Adipocyte (in vitro differentiated cells): ENCODE results near the gene CACNB2.

Experiments used
- DNase-seq: peaks from one replicate; pipeline ENCODE4 v3.0.0-alpha.2; 2015; ENCODE audit warnings: low read depth
- H3K27me3 ChIP-seq: replicated peaks from 2 replicates; pipeline ENCODE4 v1.7.0; 2013; ENCODE audit warnings: mild to moderate bottlenecking, low read length, moderate library complexity; ENCODE audit not compliant: control insufficient read depth, insufficient read depth
- H3K36me3 ChIP-seq: 2 replicates; pipeline ENCODE4 v1.7.0; 2013; ENCODE audit warnings: low read length, mild to moderate bottlenecking, moderate library complexity; ENCODE audit not compliant: control insufficient read depth, insufficient read depth, severe bottlenecking
- H3K4me1 ChIP-seq: 2 replicates; pipeline ENCODE4 v1.7.0; 2013; ENCODE audit warnings: mild to moderate bottlenecking, low read length, moderate library complexity; ENCODE audit not compliant: control insufficient read depth, insufficient read depth
- H3K4me3 ChIP-seq: 2 replicates; pipeline ENCODE4 v1.7.0; 2013; ENCODE audit warnings: mild to moderate bottlenecking, low read length, moderate library complexity
- H3K9ac ChIP-seq: 2 replicates; pipeline ENCODE4 v1.7.0; 2013; ENCODE audit warnings: mild to moderate bottlenecking, low read length, moderate library complexity
- H3K9me3 ChIP-seq: 2 replicates; pipeline ENCODE4 v1.7.0; 2013; ENCODE audit warnings: mild to moderate bottlenecking, low read length, moderate library complexity; ENCODE audit not compliant: control insufficient read depth

The CACNB2 gene

GRCh38 chr10:18216482-18216881, 76.3 kb downstream of the CACNB2 start:
- DNase-seq = peak; percentile 73
- H3K36me3 ChIP-seq = no peaks in the 10 kb centered on the region
- no peak overlapping the region for H3K4me3 ChIP-seq
- H3K27me3 ChIP-seq = no peaks in the 10 kb centered on the region
- H3K9ac ChIP-seq = peak overlapping the region; percentile 27
- H3K4me1 ChIP-seq = peaks cover 45% of the 10 kb centered on the region
- no peaks in the 10 kb centered on the region for H3K9me3 ChIP-seq

- no peak for DNase-seq
- H3K4me1 ChIP-seq = peaks cover 45% of the 10 kb centered on the region
- H3K9ac ChIP-seq = no peak overlapping the region
- no peaks in the 10 kb centered on the region for H3K36me3 ChIP-seq
- H3K9me3 ChIP-seq = no peaks in the 10 kb centered on the region
- no peaks in the 10 kb centered on the region for H3K27me3 ChIP-seq
- H3K4me3 ChIP-seq = no peak overlapping the region
Measured at GRCh38 chr10:18217577-18217976, 77.4 kb downstream of the CACNB2 start.

GRCh38 chr10:18219146-18219545, 78.9 kb downstream of the CACNB2 start:
- Histone ChIP-seq H3K36me3 (no peaks in the 10 kb centered on the region), H3K4me1 (peaks cover 43% of the 10 kb centered on the region), H3K9ac (no peak overlapping the region), H3K9me3 (no peaks in the 10 kb centered on the region), H3K27me3 (no peaks in the 10 kb centered on the region), H3K4me3 (no peak overlapping the region)
- DNase-seq = no peak

GRCh38 chr10:18221123-18221522, 80.9 kb downstream of the CACNB2 start:
- Histone ChIP-seq H3K36me3 (no peaks in the 10 kb centered on the region), H3K9ac (no peak overlapping the region), H3K4me1 (peaks cover 41% of the 10 kb centered on the region), H3K4me3 (no peak overlapping the region), H3K9me3 (no peaks in the 10 kb centered on the region), H3K27me3 (no peaks in the 10 kb centered on the region)
- no peak for DNase-seq

GRCh38 chr10:18221882-18222281, 81.7 kb downstream of the CACNB2 start:
- H3K4me1 ChIP-seq = peaks cover 34% of the 10 kb centered on the region
- H3K9me3 ChIP-seq = no peaks in the 10 kb centered on the region
- H3K36me3 ChIP-seq = no peaks in the 10 kb centered on the region
- no peak overlapping the region for H3K4me3 ChIP-seq
- no peak overlapping the region for H3K9ac ChIP-seq
- no peak for DNase-seq
- no peaks in the 10 kb centered on the region for H3K27me3 ChIP-seq

- no peak overlapping the region for H3K9ac ChIP-seq
- H3K4me1 ChIP-seq = peaks cover 30% of the 10 kb centered on the region
Measured at GRCh38 chr10:18222866-18223265, 82.6 kb downstream of the CACNB2 start.

GRCh38 chr10:18223898-18224297, 83.7 kb downstream of the CACNB2 start:
- no peaks in the 10 kb centered on the region for H3K36me3 ChIP-seq
- H3K4me1 ChIP-seq = peaks cover 26% of the 10 kb centered on the region
- no peaks in the 10 kb centered on the region for H3K9me3 ChIP-seq
- no peaks in the 10 kb centered on the region for H3K27me3 ChIP-seq
- no peak overlapping the region for H3K9ac ChIP-seq
- DNase-seq = no peak
- no peak overlapping the region for H3K4me3 ChIP-seq

More at GRCh38 chr10:18222866-18223265, 82.6 kb downstream of the CACNB2 start:
- H3K36me3 ChIP-seq = no peaks in the 10 kb centered on the region
- no peak for DNase-seq
- no peak overlapping the region for H3K4me3 ChIP-seq
- no peaks in the 10 kb centered on the region for H3K27me3 ChIP-seq
- no peaks in the 10 kb centered on the region for H3K9me3 ChIP-seq

GRCh38 chr10:18224626-18225445, 84.6 kb downstream of the CACNB2 start:
- no peak overlapping the region for H3K9ac ChIP-seq
- DNase-seq = no peak
- H3K36me3 ChIP-seq = no peaks in the 10 kb centered on the region
- no peaks in the 10 kb centered on the region for H3K9me3 ChIP-seq
- H3K4me1 ChIP-seq = peaks cover 27% of the 10 kb centered on the region
- no peaks in the 10 kb centered on the region for H3K27me3 ChIP-seq
- H3K4me3 ChIP-seq = no peak overlapping the region

GRCh38 chr10:18226336-18226735, 86.1 kb downstream of the CACNB2 start:
- Histone ChIP-seq H3K36me3 (no peaks in the 10 kb centered on the region), H3K9ac (no peak overlapping the region), H3K27me3 (no peaks in the 10 kb centered on the region), H3K9me3 (no peaks in the 10 kb centered on the region), H3K4me3 (no peak overlapping the region), H3K4me1 (peaks cover 39% of the 10 kb centered on the region)
- no peak for DNase-seq

- Histone ChIP-seq H3K36me3 (no peaks in the 10 kb centered on the region), H3K4me1 (peaks cover 27% of the 10 kb centered on the region), H3K9me3 (no peaks in the 10 kb centered on the region), H3K4me3 (no peak overlapping the region), H3K27me3 (no peaks in the 10 kb centered on the region), H3K9ac (peak overlapping the region; percentile 10)
- DNase-seq = peak; percentile 56
Measured at GRCh38 chr10:18229826-18230225, 89.6 kb downstream of the CACNB2 start.

- no peaks in the 10 kb centered on the region for H3K36me3 ChIP-seq
- H3K9ac ChIP-seq = peak overlapping the region; percentile 10
- DNase-seq = peak; percentile 58
- no peaks in the 10 kb centered on the region for H3K27me3 ChIP-seq
- no peaks in the 10 kb centered on the region for H3K9me3 ChIP-seq
- no peak overlapping the region for H3K4me3 ChIP-seq
- H3K4me1 ChIP-seq = peaks cover 22% of the 10 kb centered on the region
Measured at GRCh38 chr10:18230794-18231193, 90.6 kb downstream of the CACNB2 start.

- Histone ChIP-seq H3K27me3 (no peaks in the 10 kb centered on the region), H3K4me3 (no peak overlapping the region), H3K9ac (no peak overlapping the region), H3K36me3 (no peaks in the 10 kb centered on the region), H3K9me3 (no peaks in the 10 kb centered on the region), H3K4me1 (peaks cover 22% of the 10 kb centered on the region)
- no peak for DNase-seq
Measured at GRCh38 chr10:18231480-18231879, 91.3 kb downstream of the CACNB2 start.
